ENCODE data around the gene FYB1.

FYB1 gene

DNA sequence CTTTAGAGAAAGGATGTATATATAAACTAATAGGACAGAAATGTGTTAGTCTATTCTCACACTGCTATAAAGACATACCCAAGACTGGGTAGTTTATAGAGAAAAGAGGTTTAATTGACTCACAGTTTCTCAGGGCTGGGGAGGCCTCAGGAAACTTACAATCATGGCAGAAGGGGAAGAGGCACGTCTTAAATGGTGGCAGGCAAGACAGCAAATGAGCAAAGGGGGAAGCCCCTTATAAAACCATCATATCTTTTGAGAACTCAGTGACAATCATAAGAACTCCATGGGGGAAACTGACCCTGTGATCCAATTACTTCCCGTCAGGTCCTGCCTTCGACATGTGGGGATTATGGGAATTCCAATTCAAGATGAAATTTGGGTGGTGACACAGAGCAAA lies 136.4 kb downstream of the FYB1 start:
- peaks cover 1% of the 10 kb centered on the region for H3K27me3 Mint-ChIP-seq

DNA sequence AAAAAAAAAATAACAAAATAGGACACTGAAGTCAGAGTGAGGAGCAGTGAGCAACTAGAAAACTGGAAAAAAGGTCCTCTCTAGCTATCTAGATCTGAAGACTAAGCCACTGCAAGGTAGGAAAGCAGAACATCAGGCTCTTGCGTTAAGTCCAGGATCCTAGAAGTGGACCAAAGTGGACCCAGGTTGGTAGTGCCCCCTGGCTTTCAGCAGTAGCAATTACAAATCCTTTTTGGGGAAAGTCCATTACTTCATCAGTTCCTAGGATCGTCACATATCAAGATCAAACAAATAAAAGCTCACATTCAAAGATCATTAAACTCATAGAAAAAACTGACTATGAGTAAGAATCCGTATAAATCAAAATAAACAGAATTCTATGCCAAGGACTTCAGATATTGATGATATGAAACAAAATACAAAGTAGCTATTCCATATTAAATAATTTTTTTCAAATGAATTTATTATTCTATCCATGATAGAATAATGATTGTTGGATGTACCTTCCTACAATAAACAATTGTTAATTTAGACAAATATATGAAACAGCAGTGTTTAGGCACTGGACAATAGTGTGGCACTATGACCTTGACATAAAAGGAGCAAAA lies 138.7 kb downstream of the FYB1 start:
- Mint-ChIP-seq H3K4me3 (no peak overlapping the region), H3K27me3 (peaks cover 1% of the 10 kb centered on the region)
- peak; percentile 7 for ATAC-seq (ENCODE audit: low read depth)

More for the DNA sequence above, 136.4 kb downstream of the FYB1 start:
- Mint-ChIP-seq H3K4me1 (peaks cover 2% of the 10 kb centered on the region), H3K36me3 (no peaks in the 10 kb centered on the region), H3K4me3 (no peak overlapping the region), H3K27ac (no peak overlapping the region), H3K9me3 (peaks cover 6% of the 10 kb centered on the region)
- ATAC-seq (ENCODE audit: low read depth) (no peak), DNase-seq (ENCODE audit: low spot score in 2 of 2) (no peak)

DNA sequence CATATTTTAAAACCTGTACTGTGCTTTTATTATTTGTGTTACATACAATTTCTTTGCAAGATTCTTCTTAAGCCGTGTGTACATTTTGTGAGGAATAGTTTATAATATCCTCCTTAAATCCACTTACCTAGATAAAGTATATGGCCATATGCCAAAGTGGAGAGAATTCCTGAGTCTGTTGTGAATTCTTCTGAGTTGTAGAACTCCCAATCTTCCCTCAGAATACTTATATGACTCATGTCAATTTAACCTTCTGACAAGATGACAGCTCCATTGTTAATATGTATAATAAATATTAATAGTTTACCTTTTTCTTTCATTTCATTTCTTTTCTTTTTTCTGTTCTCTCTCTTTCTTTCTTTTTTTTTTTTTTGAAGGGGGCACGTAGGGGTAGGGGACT lies 139.2 kb downstream of the FYB1 start:
- peaks cover 6% of the 10 kb centered on the region for H3K9me3 Mint-ChIP-seq
- ATAC-seq (ENCODE audit: low read depth): no peak
- H3K27ac Mint-ChIP-seq: no peak overlapping the region
- no peaks in the 10 kb centered on the region for H3K36me3 Mint-ChIP-seq
- peaks cover 12% of the 10 kb centered on the region for H3K4me1 Mint-ChIP-seq
- no peak overlapping the region for H3K4me3 Mint-ChIP-seq
- H3K27me3 Mint-ChIP-seq: peaks cover 1% of the 10 kb centered on the region
- DNase-seq (ENCODE audit: low spot score in 2 of 2): no peak

More for the DNA sequence above, 138.7 kb downstream of the FYB1 start:
- DNase-seq (ENCODE audit: low spot score in 2 of 2): peak in 1 of 2 donors; percentile 10
- no peaks in the 10 kb centered on the region for H3K36me3 Mint-ChIP-seq
- H3K27ac Mint-ChIP-seq: no peak overlapping the region
- peaks cover 7% of the 10 kb centered on the region for H3K4me1 Mint-ChIP-seq
- peaks cover 6% of the 10 kb centered on the region for H3K9me3 Mint-ChIP-seq

DNA sequence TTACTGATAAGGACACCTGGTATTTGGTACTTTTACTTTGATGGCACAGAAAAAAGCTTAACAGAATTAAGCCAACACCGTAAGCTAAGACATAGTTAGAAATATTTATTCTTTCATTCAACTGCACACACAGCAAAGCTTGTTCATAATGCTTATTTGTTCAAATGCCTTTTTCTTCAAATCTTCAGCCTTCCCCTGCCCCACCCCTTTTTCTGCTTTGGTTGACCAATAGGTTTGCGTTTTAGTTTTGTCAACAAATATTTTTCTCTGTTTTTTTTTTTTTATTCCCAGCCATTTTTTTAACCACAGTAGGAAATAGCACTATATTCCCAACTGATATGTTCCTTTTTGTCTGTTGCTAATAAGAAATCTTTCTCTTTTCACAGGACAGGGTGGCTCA lies 140.2 kb downstream of the FYB1 start:
- no peak overlapping the region for H3K27ac Mint-ChIP-seq
- DNase-seq (ENCODE audit: low spot score in 2 of 2) (no peak), ATAC-seq (ENCODE audit: low read depth) (no peak)
- H3K4me1 Mint-ChIP-seq: peaks cover 15% of the 10 kb centered on the region
- H3K27me3 Mint-ChIP-seq: peaks cover 1% of the 10 kb centered on the region
- no peak overlapping the region for H3K4me3 Mint-ChIP-seq
- H3K9me3 Mint-ChIP-seq: peaks cover 6% of the 10 kb centered on the region
- no peaks in the 10 kb centered on the region for H3K36me3 Mint-ChIP-seq

DNA sequence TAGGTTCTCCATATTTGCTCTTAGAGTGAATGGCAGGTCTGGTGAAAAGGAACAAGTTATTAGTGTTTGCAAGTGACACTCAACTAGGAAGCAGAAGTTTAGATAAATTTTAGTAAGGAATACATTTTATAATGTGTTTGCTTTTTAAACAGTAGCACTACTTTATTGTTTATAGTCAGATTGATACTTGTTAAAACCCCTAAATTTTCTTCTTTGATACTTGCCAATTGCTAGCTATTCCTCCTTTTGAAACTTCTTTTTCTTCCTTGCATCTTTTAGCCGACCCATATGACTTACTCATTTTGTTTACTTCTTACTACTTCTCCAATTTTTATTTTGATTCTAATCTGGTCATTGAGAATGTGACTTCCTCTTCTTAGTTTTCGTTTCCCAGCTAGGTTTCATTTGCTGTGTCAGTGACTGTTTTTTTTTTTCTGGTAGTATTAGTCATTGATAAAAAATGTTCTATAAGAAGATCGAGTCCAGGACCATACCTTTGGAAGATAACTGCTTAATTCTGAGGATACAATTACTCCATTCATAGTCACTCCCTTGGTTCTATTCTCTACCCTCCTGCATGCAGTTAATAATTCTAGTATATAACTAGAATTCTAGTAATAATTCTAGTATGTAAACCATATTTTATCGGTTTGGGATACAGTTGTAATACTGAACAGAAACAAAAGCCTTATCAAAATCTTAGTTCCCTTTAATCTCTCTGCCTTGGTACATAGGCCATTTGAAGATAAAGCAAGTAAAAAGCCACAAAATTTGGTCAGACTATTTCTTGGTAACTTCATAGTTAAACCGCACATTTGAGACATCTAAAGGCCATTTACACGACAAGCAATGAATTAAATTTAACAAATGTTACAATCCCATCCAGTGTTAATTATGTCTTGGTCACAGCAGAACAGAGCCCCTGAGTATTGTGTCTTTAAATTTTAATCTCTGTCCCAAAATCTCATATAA lies 142.3 kb downstream of the FYB1 start:
- H3K27ac Mint-ChIP-seq: peak overlapping the region; percentile 5
- ATAC-seq (ENCODE audit: low read depth) (peak; percentile 41), DNase-seq (ENCODE audit: low spot score in 2 of 2) (peak in 1 of 2 donors; percentile 14)
- H3K9me3 Mint-ChIP-seq: no peaks in the 10 kb centered on the region
- peaks cover 22% of the 10 kb centered on the region for H3K4me1 Mint-ChIP-seq
- H3K27me3 Mint-ChIP-seq: peaks cover 1% of the 10 kb centered on the region
- H3K36me3 Mint-ChIP-seq: no peaks in the 10 kb centered on the region
- peak overlapping the region; percentile 22 for H3K4me3 Mint-ChIP-seq

DNA sequence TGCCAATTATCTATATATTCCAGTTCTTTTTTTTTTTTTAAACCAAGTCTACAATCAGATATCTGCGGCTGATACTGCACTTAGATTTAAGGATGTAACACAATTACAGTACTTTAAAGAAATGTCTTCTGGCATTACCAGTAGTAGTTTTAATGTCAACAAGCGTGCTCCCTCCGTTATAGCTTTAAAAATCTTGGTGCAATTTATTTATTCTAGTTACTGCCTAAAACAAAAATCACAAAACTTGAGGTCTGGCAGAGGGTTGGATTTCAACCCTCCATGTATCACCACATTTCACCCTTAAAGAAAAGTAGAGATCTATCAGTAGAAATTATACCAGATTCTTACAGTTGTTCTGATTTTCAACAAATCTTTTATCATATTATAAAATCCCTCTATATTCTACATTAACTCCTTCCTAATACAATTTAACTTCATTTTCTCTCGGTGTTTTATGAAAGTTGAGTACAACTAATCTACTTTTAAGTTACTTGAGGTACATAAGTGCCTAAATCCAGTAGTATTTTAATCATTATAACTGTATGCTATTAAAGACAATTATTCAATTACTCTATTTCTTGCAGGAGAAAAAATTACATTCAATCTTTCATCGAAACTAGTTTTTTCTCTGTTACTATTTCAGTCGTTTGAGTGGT lies 143.1 kb downstream of the FYB1 start:
- Mint-ChIP-seq H3K4me1 (peaks cover 25% of the 10 kb centered on the region), H3K27me3 (peaks cover 1% of the 10 kb centered on the region), H3K9me3 (no peaks in the 10 kb centered on the region), H3K4me3 (no peak overlapping the region), H3K36me3 (no peaks in the 10 kb centered on the region), H3K27ac (peak overlapping the region; percentile 5)
- DNase-seq (ENCODE audit: low spot score in 2 of 2) (no peak), ATAC-seq (ENCODE audit: low read depth) (no peak)

DNA sequence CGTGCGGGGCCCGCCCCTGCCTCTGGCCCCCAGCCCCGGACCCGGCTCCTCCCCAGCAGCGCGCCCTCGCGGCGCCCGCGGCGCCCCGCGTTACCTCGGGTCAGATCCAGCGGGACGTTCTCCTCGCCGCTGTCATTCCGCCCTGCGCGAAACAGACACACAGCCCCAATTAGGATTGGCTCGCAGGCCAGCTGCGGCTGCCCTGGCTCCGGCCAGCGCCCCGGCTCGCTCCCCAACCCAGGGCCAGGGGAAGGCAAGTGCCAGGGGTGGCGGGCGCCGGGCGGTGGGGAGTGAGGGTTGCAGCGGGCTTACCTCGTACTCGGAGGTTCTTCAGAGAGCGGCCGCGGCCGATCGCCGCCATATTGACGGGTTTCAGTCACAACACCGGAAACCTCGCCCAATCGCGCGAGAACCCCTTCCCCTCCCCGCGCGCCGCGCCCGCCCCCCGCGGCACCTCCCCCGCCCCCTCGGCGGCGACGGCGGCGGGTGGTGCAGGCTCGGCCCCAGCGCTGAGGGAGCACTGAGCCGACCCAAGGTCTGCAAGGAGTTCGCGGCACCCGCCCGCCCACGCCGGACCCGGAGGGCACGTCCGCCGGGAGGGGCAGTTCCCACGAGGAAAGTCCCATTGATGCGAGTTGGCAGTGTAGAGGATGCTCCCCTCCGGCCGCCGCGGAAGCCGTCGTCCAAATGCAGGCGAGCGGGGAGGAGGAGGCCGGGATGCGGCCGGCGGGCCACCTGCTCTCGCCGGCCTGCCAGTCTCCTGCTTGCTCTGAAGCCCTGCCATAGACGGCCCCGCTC lies 145.1 kb downstream of the FYB1 start, which contains the start of gene RICTOR:
Gene RICTOR, minus strand, starts transcription at position 383 of the 798 bp plus-strand sequence. Its CDS starts 22 bp downstream, at position 361.
- peak; percentile 75 for ATAC-seq (ENCODE audit: low read depth)
- H3K4me1 Mint-ChIP-seq: peaks cover 26% of the 10 kb centered on the region
- no peaks in the 10 kb centered on the region for H3K9me3 Mint-ChIP-seq
- peak; percentile 87 to 89 for DNase-seq (ENCODE audit: low spot score in 2 of 2)
- no peaks in the 10 kb centered on the region for H3K27me3 Mint-ChIP-seq
- peak within 1 kb of the TSS; percentile 92 for H3K4me3 Mint-ChIP-seq
- H3K36me3 Mint-ChIP-seq: peaks cover 2% of the 10 kb centered on the region
- peak within 1 kb of the TSS; percentile 96 for H3K27ac Mint-ChIP-seq

DNA sequence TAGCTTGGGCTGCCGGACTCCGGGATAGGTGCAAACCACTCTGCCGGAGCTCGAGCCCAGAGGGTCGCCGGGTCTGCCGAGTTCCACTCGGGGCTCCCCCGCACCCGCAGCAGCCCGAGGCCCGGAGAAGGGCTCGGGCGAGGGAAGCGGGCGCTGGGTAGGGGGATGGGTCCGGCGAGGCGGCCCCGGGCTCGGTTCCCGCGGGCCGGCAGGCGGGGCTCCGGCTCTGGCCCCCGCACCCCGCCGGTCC lies 145.7 kb downstream of the FYB1 start:
- peak overlapping the region; percentile 92 for H3K4me3 Mint-ChIP-seq
- peaks cover 28% of the 10 kb centered on the region for H3K4me1 Mint-ChIP-seq
- H3K9me3 Mint-ChIP-seq: no peaks in the 10 kb centered on the region
- H3K36me3 Mint-ChIP-seq: peaks cover 5% of the 10 kb centered on the region
- DNase-seq (ENCODE audit: low spot score in 2 of 2) (peak in 1 of 2 donors; percentile 59), ATAC-seq (ENCODE audit: low read depth) (peak; percentile 23)
- H3K27me3 Mint-ChIP-seq: no peaks in the 10 kb centered on the region
- H3K27ac Mint-ChIP-seq: peak overlapping the region; percentile 96

DNA sequence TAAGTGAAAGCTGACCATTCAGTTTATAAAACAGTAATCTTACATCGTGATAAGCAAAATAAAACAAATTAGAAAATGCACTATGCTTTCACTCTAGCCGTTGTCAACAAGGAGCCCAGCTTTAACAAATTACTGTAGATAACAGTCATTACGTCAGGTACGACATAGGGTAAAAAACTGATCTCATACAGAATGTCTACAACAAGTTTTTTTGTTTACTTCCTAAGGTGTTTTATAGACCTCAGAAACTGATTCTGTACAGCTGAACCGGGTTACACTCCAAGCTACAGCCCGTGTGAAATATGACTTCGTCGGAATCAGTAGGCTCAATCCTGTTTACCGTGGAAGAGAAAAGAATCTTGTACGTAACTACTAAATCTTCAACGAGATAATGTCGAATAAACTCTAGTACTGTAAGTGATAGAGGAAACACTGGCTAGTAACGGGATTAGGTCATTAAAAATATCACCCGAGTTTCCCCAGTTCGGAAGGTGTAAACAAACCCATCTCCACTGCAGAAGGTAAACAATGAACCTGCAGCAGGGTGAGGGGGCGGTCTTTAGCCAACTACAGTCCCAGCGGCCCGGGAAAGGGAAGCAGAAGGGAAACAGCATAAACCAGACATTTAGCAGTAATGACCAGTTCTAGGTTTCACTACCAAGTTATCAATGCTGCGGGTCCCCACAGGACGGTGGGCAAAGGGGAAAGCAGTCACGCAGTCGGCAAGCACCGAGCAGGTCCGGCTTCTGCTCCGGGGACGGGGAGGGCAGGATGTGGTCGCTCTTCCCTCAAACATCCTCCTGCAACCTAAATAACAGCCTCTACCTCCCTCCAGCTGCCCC lies 146.2 kb downstream of the FYB1 start:
- peaks cover 10% of the 10 kb centered on the region for H3K36me3 Mint-ChIP-seq
- peaks cover 33% of the 10 kb centered on the region for H3K4me1 Mint-ChIP-seq
- no peaks in the 10 kb centered on the region for H3K27me3 Mint-ChIP-seq
- peak overlapping the region; percentile 92 for H3K4me3 Mint-ChIP-seq
- H3K9me3 Mint-ChIP-seq: no peaks in the 10 kb centered on the region
- DNase-seq (ENCODE audit: low spot score in 2 of 2) (peak in 1 of 2 donors; percentile 28), ATAC-seq (ENCODE audit: low read depth) (peak; percentile 16)
- H3K27ac Mint-ChIP-seq: peak overlapping the region; percentile 96

DNA sequence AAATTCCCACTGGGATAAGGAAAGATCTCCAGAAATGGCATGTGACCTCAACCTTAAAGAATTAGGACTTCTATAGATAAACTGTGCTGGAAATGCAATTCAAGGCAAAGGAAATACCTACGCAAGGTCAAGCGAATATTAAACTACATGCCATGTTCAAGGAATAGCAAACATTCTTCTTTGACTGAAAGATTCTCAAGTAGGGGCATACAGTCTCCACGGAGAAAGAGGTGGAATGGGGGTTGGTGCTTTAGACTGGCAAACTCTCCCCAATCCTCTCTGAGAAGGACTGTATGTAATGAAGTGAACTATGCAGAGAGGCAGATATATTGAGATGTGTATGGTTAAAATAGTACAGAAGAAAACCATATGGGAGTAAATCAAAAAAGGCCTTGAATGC lies 151.3 kb downstream of the FYB1 start:
- no peak for ATAC-seq (ENCODE audit: low read depth)
- Mint-ChIP-seq H3K9me3 (peaks cover 11% of the 10 kb centered on the region), H3K27me3 (no peaks in the 10 kb centered on the region), H3K4me1 (peaks cover 42% of the 10 kb centered on the region), H3K27ac (no peak overlapping the region), H3K36me3 (peaks cover 42% of the 10 kb centered on the region), H3K4me3 (no peak overlapping the region)
- no peak for DNase-seq (ENCODE audit: low spot score in 2 of 2)

DNA sequence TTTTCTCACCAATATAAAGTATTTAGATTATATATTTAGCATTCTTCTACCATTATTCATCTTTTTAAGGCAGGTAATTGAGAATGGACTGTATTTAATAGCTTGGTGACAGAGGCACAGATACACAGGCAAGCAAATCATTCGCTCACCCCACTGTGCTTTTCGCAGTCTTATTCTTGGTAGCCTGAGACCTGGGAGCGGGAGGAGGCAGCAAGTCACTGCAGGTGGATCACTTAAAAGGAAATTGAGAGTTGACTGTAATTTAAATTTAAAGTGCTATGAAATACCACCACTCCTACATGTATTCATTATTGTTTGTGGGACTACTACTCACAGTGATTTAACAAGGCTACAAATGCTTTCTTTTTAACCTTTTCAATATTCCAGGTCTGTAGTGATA lies 154.9 kb downstream of the FYB1 start:
- Mint-ChIP-seq H3K27ac (no peak overlapping the region), H3K4me3 (no peak overlapping the region), H3K36me3 (peaks cover 41% of the 10 kb centered on the region), H3K4me1 (peaks cover 47% of the 10 kb centered on the region), H3K27me3 (no peaks in the 10 kb centered on the region), H3K9me3 (peaks cover 11% of the 10 kb centered on the region)
- no peak for DNase-seq (ENCODE audit: low spot score in 2 of 2)
- no peak for ATAC-seq (ENCODE audit: low read depth)

DNA sequence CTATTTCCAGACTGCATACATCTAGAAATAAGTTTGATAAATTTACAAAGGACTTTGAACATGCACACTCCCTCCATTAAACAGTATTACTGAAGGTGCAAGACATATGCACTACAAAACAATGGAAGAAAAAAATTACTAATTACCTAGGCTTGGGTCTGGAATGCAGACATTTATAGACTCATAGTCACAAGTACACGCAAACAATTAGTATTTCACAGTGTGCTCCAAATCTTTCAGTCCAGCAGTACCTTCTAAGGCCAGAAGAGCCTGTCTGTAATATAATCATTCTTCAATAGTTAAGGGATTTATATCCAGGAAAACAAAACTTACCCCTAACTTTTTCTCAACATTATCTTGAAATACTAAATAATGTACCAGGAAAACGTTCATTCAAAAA lies 156.3 kb downstream of the FYB1 start:
- H3K4me3 Mint-ChIP-seq: no peak overlapping the region
- H3K27ac Mint-ChIP-seq: peak overlapping the region; percentile 23
- peaks cover 45% of the 10 kb centered on the region for H3K4me1 Mint-ChIP-seq
- H3K9me3 Mint-ChIP-seq: peaks cover 11% of the 10 kb centered on the region
- ATAC-seq (ENCODE audit: low read depth): no peak
- no peaks in the 10 kb centered on the region for H3K27me3 Mint-ChIP-seq
- H3K36me3 Mint-ChIP-seq: peaks cover 32% of the 10 kb centered on the region
- DNase-seq (ENCODE audit: low spot score in 2 of 2): no peak

DNA sequence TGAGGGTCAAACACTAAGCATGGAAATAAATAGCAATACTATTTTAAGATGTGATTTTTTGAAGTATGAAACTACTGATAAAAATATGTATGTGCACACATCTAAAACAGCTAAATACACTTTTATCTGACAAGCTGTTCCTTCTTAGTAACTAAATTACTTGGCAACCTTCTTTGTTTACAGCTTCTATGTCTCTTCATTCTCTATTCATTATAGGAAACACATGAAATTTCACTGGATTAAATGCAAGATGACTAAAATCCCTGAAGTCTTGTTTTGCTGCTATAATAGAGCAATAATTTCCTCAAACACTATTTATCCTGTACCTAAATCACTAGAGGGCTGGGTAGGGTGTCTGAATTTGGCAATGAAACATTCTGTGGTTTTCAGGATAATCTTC lies 156.8 kb downstream of the FYB1 start:
- H3K27ac Mint-ChIP-seq: peak overlapping the region; percentile 23
- DNase-seq (ENCODE audit: low spot score in 2 of 2) (no peak), ATAC-seq (ENCODE audit: low read depth) (no peak)
- H3K4me1 Mint-ChIP-seq: peaks cover 44% of the 10 kb centered on the region
- no peak overlapping the region for H3K4me3 Mint-ChIP-seq
- no peaks in the 10 kb centered on the region for H3K27me3 Mint-ChIP-seq
- peaks cover 27% of the 10 kb centered on the region for H3K36me3 Mint-ChIP-seq
- peaks cover 8% of the 10 kb centered on the region for H3K9me3 Mint-ChIP-seq
